Neural cell (in vitro differentiated cells): ENCODE results near the gene PCDHGA7. TPM values are rescaled to one million over a fixed set of nuclear protein-coding genes. Genes with fewer than 3 reads are reported as not detected.

ENCODE experiments used
- H2AFZ ChIP-seq: fragments of 200-600, 300-800 bp; sonication (generic), shearing (Covaris generic); 2 replicates; pipeline ENCODE4 v1.6.0; 2014; ENCODE audit warnings: low read depth, mild to moderate bottlenecking, antibody characterized with exemption, low read length, moderate library complexity
- H3F3A ChIP-seq: fragments of 200-600 bp; shearing (Covaris generic); 2 replicates; pipeline ENCODE4 v1.6.1; 2016; ENCODE audit warnings: mild to moderate bottlenecking, moderate library complexity, mixed read lengths, antibody characterized with exemption, low read length; ENCODE audit not compliant: insufficient read depth, poor library complexity, severe bottlenecking
- H3K27ac ChIP-seq: fragments of 200-600, 300-800 bp; sonication (generic), shearing (Covaris generic); 2 replicates; pipeline ENCODE4 v1.5.1; 2014; ENCODE audit warnings: mild to moderate bottlenecking, low read length, moderate library complexity
- H3K27me3 ChIP-seq: fragments of 300-800, 200-600 bp; sonication (generic), shearing (Covaris generic); 2 replicates; pipeline ENCODE4 v1.6.0; 2014; ENCODE audit warnings: mild to moderate bottlenecking, low read depth, low read length, moderate library complexity; ENCODE audit not compliant: insufficient read depth
- H3K36me3 ChIP-seq: fragments of 300-800, 200-600 bp; sonication (generic), shearing (Covaris generic); 2 replicates; pipeline ENCODE4 v1.5.1; 2014; ENCODE audit warnings: mild to moderate bottlenecking, antibody characterized with exemption, low read length, moderate library complexity; ENCODE audit not compliant: insufficient read depth
- H3K4me2 ChIP-seq: fragments of 300-800, 200-600 bp; sonication (generic), shearing (Covaris generic); 2 replicates; pipeline ENCODE4 v1.6.0; 2014; ENCODE audit warnings: mild to moderate bottlenecking, low read length
- H3K4me3 ChIP-seq: fragments of 300-800, 200-600 bp; sonication (generic), shearing (Covaris generic); 2 replicates; pipeline ENCODE4 v1.5.1; 2014; ENCODE audit warnings: mild to moderate bottlenecking, low read length, moderate library complexity
- H3K79me2 ChIP-seq: fragments of 200-600 bp; shearing (Covaris generic); replicated peaks from 2 replicates; pipeline ENCODE4 v1.6.0; 2014; ENCODE audit warnings: mild to moderate bottlenecking, low read length, moderate library complexity; ENCODE audit not compliant: insufficient read depth
- H3K9ac ChIP-seq: fragments of 300-800, 200-600 bp; sonication (generic), shearing (Covaris generic); 2 replicates; pipeline ENCODE4 v1.6.1; 2016; ENCODE audit warnings: mild to moderate bottlenecking, low read length, mixed read lengths
- H3K9me2 ChIP-seq: fragments of 200-600 bp; shearing (Covaris generic); 2 replicates; pipeline ENCODE4 v1.6.1; 2016; ENCODE audit warnings: mild to moderate bottlenecking, low read length, mixed read lengths; ENCODE audit not compliant: insufficient read depth
- H3K9me3 ChIP-seq: fragments of 200-600, 300-800 bp; sonication (generic), shearing (Covaris generic); 2 replicates; pipeline ENCODE4 v1.6.1; 2016; ENCODE audit warnings: mild to moderate bottlenecking, mixed run types, low read length, moderate library complexity, mixed read lengths
- H4K20me1 ChIP-seq: fragments of 200-600 bp; shearing (Covaris generic); 2 replicates; pipeline ENCODE4 v1.6.1; 2016; ENCODE audit warnings: mild to moderate bottlenecking, mixed run types; ENCODE audit not compliant: insufficient read depth
- EP300 ChIP-seq: fragments of 450-650 bp; conservative IDR thresholded peaks from 2 replicates; pipeline ENCODE4 v1.6.1; 2014; ENCODE audit warnings: antibody characterized with exemption, mild to moderate bottlenecking, moderate library complexity; ENCODE audit not compliant: poor library complexity, severe bottlenecking
- EZH2 ChIP-seq: fragments of 200-600, 300-800 bp; shearing (Covaris generic), sonication (generic); IDR thresholded peaks from 2 replicates; pipeline ENCODE4 v1.6.1; 2014; ENCODE audit warnings: antibody characterized with exemption, low read length, borderline replicate concordance, mild to moderate bottlenecking; ENCODE audit not compliant: insufficient read depth, poor library complexity, severe bottlenecking
- MXI1 ChIP-seq: fragments of 450-650 bp; conservative IDR thresholded peaks from 2 replicates; pipeline ENCODE4 v1.6.1; 2014; ENCODE audit warnings: antibody characterized with exemption, mild to moderate bottlenecking; ENCODE audit not compliant: poor library complexity, severe bottlenecking
- POLR2AphosphoS5 ChIP-seq: IDR thresholded peaks from 2 replicates; pipeline ENCODE4 v1.6.1; 2012
- RAD21 ChIP-seq: fragments of 450-650 bp; conservative IDR thresholded peaks from 2 replicates; pipeline ENCODE4 v1.6.1; 2014; ENCODE audit warnings: antibody characterized with exemption, mild to moderate bottlenecking, moderate library complexity
- SMC3 ChIP-seq: fragments of 450-650 bp; conservative IDR thresholded peaks from 2 replicates; pipeline ENCODE4 v1.6.1; 2014; ENCODE audit warnings: antibody characterized with exemption, mild to moderate bottlenecking, moderate library complexity; ENCODE audit not compliant: poor library complexity
- TAF1 ChIP-seq: IDR thresholded peaks from 2 replicates; pipeline ENCODE4 v1.6.1; 2012; ENCODE audit warnings: low read depth
- polyA plus RNA-seq: library from polyadenylated mRNA; depleted of rRNA; stranded (reverse); fragments of >200 nt; gene quantifications from 2 replicates; pipeline ENCODE4 v1.2.3, GENCODE V29; 2014
- TF ChIP-seq, protein P1 (sequence below): fragments of 450-650 bp; IDR thresholded peaks from 2 replicates; pipeline ENCODE4 v1.5.1; 2014; ENCODE audit warnings: antibody characterized with exemption, mild to moderate bottlenecking, moderate library complexity; ENCODE audit not compliant: poor library complexity, severe bottlenecking
- TF ChIP-seq, protein P2 (sequence below): IDR thresholded peaks from 2 replicates; pipeline ENCODE4 v1.6.1; 2012; ENCODE audit warnings: borderline replicate concordance

The PCDHGA7 gene
- polyA plus RNA-seq, 1 donor from 2014 or later, result not detected

DNA sequence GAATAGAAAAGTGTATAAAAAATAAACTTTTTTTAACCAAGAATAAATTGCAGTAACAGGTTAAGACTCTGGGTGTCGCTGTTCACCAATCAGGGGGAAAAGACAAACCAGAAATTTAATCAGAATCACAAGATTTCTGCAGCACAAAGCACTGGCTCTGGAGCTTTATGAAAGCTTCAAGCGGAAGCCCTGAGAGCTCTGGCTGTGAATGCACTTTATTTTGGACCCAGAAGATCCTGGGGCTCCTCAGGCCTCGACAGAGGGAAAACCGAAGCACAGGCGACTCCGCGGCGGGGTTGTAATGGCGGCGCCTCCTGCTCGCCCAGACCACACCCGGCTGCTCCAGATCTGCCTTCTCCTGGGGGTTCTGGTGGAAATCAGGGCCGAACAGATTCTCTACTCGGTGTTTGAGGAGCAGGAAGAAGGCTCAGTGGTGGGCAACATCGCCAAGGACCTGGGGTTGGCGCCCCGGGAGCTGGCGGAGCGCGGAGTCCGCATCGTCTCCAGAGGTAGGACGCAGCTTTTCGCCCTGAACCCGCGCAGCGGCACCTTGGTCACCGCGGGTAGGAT is 27.6 kb upstream of the PCDHGA7 start, which contains the start of gene PCDHGA4:
TSS of gene PCDHGA4 (plus strand) at position 122 of the 570 bp plus-strand sequence. CDS start at position 209, 87 bp downstream.
- H3K9ac ChIP-seq, result no peak within 1 kb of the TSS
- TF ChIP-seq MXI1, result no peak
- TF ChIP-seq EP300, result no peak
- TF ChIP-seq RAD21, result no peak
- no peak for TF ChIP-seq EZH2
- no peak for TF ChIP-seq TAF1
- no peak for TF ChIP-seq SMC3
- TF ChIP-seq, protein P1, sequence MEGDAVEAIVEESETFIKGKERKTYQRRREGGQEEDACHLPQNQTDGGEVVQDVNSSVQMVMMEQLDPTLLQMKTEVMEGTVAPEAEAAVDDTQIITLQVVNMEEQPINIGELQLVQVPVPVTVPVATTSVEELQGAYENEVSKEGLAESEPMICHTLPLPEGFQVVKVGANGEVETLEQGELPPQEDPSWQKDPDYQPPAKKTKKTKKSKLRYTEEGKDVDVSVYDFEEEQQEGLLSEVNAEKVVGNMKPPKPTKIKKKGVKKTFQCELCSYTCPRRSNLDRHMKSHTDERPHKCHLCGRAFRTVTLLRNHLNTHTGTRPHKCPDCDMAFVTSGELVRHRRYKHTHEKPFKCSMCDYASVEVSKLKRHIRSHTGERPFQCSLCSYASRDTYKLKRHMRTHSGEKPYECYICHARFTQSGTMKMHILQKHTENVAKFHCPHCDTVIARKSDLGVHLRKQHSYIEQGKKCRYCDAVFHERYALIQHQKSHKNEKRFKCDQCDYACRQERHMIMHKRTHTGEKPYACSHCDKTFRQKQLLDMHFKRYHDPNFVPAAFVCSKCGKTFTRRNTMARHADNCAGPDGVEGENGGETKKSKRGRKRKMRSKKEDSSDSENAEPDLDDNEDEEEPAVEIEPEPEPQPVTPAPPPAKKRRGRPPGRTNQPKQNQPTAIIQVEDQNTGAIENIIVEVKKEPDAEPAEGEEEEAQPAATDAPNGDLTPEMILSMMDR, result no peak
- TF ChIP-seq, protein P2, sequence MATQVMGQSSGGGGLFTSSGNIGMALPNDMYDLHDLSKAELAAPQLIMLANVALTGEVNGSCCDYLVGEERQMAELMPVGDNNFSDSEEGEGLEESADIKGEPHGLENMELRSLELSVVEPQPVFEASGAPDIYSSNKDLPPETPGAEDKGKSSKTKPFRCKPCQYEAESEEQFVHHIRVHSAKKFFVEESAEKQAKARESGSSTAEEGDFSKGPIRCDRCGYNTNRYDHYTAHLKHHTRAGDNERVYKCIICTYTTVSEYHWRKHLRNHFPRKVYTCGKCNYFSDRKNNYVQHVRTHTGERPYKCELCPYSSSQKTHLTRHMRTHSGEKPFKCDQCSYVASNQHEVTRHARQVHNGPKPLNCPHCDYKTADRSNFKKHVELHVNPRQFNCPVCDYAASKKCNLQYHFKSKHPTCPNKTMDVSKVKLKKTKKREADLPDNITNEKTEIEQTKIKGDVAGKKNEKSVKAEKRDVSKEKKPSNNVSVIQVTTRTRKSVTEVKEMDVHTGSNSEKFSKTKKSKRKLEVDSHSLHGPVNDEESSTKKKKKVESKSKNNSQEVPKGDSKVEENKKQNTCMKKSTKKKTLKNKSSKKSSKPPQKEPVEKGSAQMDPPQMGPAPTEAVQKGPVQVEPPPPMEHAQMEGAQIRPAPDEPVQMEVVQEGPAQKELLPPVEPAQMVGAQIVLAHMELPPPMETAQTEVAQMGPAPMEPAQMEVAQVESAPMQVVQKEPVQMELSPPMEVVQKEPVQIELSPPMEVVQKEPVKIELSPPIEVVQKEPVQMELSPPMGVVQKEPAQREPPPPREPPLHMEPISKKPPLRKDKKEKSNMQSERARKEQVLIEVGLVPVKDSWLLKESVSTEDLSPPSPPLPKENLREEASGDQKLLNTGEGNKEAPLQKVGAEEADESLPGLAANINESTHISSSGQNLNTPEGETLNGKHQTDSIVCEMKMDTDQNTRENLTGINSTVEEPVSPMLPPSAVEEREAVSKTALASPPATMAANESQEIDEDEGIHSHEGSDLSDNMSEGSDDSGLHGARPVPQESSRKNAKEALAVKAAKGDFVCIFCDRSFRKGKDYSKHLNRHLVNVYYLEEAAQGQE, result no peak
- no peak for TF ChIP-seq POLR2AphosphoS5
- no peaks in the 10 kb centered on the region for H3K36me3 ChIP-seq
- no peak within 1 kb of the TSS for H3K4me3 ChIP-seq
- H3K27me3 ChIP-seq, result no peaks in the 10 kb centered on the region
- H3F3A ChIP-seq, result no peaks in the 10 kb centered on the region
- no peaks in the 10 kb centered on the region for H3K9me2 ChIP-seq
- H3K4me2 ChIP-seq, result no peak within 1 kb of the TSS
- H2AFZ ChIP-seq, result no peak within 1 kb of the TSS
- H3K27ac ChIP-seq, result no peak within 1 kb of the TSS
- no peaks in the 10 kb centered on the region for H3K79me2 ChIP-seq
- no peaks in the 10 kb centered on the region for H4K20me1 ChIP-seq
- H3K9me3 ChIP-seq, result peaks cover 33% of the 10 kb centered on the region

DNA sequence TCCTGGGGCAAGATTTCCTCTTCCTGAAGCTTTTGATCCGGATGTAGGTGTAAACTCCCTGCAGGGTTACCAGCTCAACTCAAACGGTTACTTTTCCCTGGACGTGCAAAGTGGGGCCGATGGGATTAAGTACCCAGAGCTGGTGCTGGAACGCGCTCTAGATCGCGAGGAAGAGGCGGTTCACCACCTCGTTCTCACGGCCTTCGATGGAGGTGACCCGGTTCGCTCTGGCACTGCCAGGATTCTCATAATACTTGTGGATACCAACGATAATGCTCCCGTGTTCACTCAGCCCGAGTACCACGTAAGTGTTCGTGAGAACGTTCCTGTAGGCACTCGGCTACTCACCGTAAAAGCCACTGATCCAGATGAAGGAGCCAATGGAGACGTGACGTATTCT is 26.9 kb upstream of the PCDHGA7 start:
- Histone ChIP-seq H2AFZ (no peak overlapping the region), H3K9me2 (no peaks in the 10 kb centered on the region), H3K36me3 (no peaks in the 10 kb centered on the region), H3K9me3 (peaks cover 37% of the 10 kb centered on the region), H4K20me1 (no peaks in the 10 kb centered on the region), H3K27ac (no peak overlapping the region), H3K4me2 (no peak overlapping the region), H3K27me3 (no peaks in the 10 kb centered on the region), H3K4me3 (no peak overlapping the region), H3K9ac (no peak overlapping the region), H3F3A (no peaks in the 10 kb centered on the region), H3K79me2 (no peaks in the 10 kb centered on the region)
- TF ChIP-seq, protein P2, result no peak
- no peak for TF ChIP-seq EZH2
- no peak for TF ChIP-seq POLR2AphosphoS5
- no peak for TF ChIP-seq EP300
- no peak for TF ChIP-seq MXI1
- TF ChIP-seq RAD21, result no peak
- no peak for TF ChIP-seq TAF1
- TF ChIP-seq, protein P1, result no peak
- no peak for TF ChIP-seq SMC3
